HepG2 (cell line): ENCODE results near the gene ANKRD65. TPM values are rescaled to one million over a fixed set of nuclear protein-coding genes. Genes with fewer than 3 reads are reported as not detected.

Source experiments
- ARID2 ChIP-seq: sonication (generic); formaldehyde crosslinking; IDR thresholded peaks from 2 replicates; pipeline ENCODE4 v1.8.1; 2022; ENCODE audit warnings: mild to moderate bottlenecking, missing genetic modification reagents, borderline replicate concordance
- ATF3 ChIP-seq: sonication (generic); formaldehyde crosslinking; IDR thresholded peaks from 2 replicates; pipeline ENCODE4 v1.4.0; 2020; ENCODE audit warnings: missing genetic modification reagents
- ATF7-NPFF ChIP-seq: sonication (generic); formaldehyde crosslinking; IDR thresholded peaks from 2 replicates; pipeline ENCODE4 v1.8.1; 2023; ENCODE audit warnings: mild to moderate bottlenecking, low read depth, missing genetic modification reagents, moderate library complexity
- CC2D1A ChIP-seq: sonication (generic); formaldehyde crosslinking; IDR thresholded peaks from 2 replicates; pipeline ENCODE4 v1.8.1; 2023; ENCODE audit warnings: mild to moderate bottlenecking, missing genetic modification reagents
- CEBPG ChIP-seq: IDR thresholded peaks from 2 replicates; pipeline ENCODE4 v1.6.1; 2016
- CENPX ChIP-seq: sonication (generic); formaldehyde crosslinking; IDR thresholded peaks from 2 replicates; pipeline ENCODE4 v1.9.0; 2021; ENCODE audit warnings: mild to moderate bottlenecking, missing genetic modification reagents, moderate library complexity
- FOXP1 ChIP-seq, 2 experiments: fragments of 450-650 bp in 1 of 2; IDR thresholded peaks; 2 replicates each; pipeline ENCODE4 v1.6.1; 2017 to 2018; ENCODE audit warnings: antibody characterized with exemption in 1 of 2
- IKZF4 ChIP-seq: sonication (generic); formaldehyde crosslinking; IDR thresholded peaks from 2 replicates; pipeline ENCODE4 v1.5.1; 2020; ENCODE audit warnings: borderline replicate concordance, mild to moderate bottlenecking, low read depth, missing genetic modification reagents; ENCODE audit errors: not compliant biosample characterization
- KDM3A ChIP-seq: IDR thresholded peaks from 2 replicates; pipeline ENCODE4 v1.6.1; 2018; ENCODE audit warnings: low read depth, missing compliant biosample characterization
- KLF6 ChIP-seq: IDR thresholded peaks from 2 replicates; pipeline ENCODE4 v1.8.0; 2016; ENCODE audit warnings: missing biosample characterization, missing genetic modification reagents
- MEIS2 ChIP-seq: sonication (generic); formaldehyde crosslinking; IDR thresholded peaks from 2 replicates; pipeline ENCODE4 v1.9.0; 2021; ENCODE audit warnings: mild to moderate bottlenecking, missing genetic modification reagents
- MLX ChIP-seq: IDR thresholded peaks from 2 replicates; pipeline ENCODE4 v1.6.1; 2016
- NR2C2 ChIP-seq: sonication (generic); formaldehyde crosslinking; IDR thresholded peaks from 2 replicates; pipeline ENCODE4 v1.4.0; 2020; ENCODE audit warnings: missing genetic modification reagents, mild to moderate bottlenecking, moderate library complexity, borderline replicate concordance
- NR2F6 ChIP-seq, 2 experiments: IDR thresholded peaks; 2 replicates each; pipeline ENCODE4 v1.6.1; 2016; ENCODE audit warnings: antibody characterized with exemption in 1 of 2, mild to moderate bottlenecking in 1 of 2
- PAF1 ChIP-seq: IDR thresholded peaks from 2 replicates; pipeline ENCODE4 v1.6.1; 2016; ENCODE audit warnings: missing genetic modification reagents, missing compliant biosample characterization
- POGK ChIP-seq: sonication (generic); formaldehyde crosslinking; conservative IDR thresholded peaks from 2 replicates; pipeline ENCODE4 v1.8.0; 2022; ENCODE audit warnings: mild to moderate bottlenecking, moderate library complexity, missing genetic modification reagents
- POLR2G ChIP-seq: fragments of 200-400 bp; formaldehyde crosslinking; IDR thresholded peaks from 2 replicates; pipeline ENCODE4 v1.6.1; 2018; ENCODE audit warnings: mild to moderate bottlenecking, low read depth, low read length, moderate library complexity
- PPARG ChIP-seq: conservative IDR thresholded peaks from 2 replicates; pipeline ENCODE4 v1.6.1; 2016; ENCODE audit warnings: missing biosample characterization, missing genetic modification reagents
- REST ChIP-seq, 2 experiments: IDR thresholded peaks; 2 replicates each; pipeline ENCODE4 v1.6.1; 2011 to 2012; ENCODE audit warnings: low read length in 2 of 2, borderline replicate concordance in 1 of 2, low read depth in 1 of 2, mild to moderate bottlenecking in 1 of 2, moderate library complexity in 1 of 2
- SAP130 ChIP-seq: IDR thresholded peaks from 2 replicates; pipeline ENCODE4 v1.6.1; 2016; ENCODE audit warnings: low read depth
- TAF1 ChIP-seq: sonication (generic); formaldehyde crosslinking; IDR thresholded peaks from 2 replicates; pipeline ENCODE4 v1.4.0; 2020; ENCODE audit warnings: missing genetic modification reagents
- ZFP36L2 ChIP-seq: sonication (generic); formaldehyde crosslinking; IDR thresholded peaks from 2 replicates; pipeline ENCODE4 v1.4.0; 2020; ENCODE audit warnings: missing genetic modification reagents
- ZMYM4 ChIP-seq: sonication (generic); formaldehyde crosslinking; IDR thresholded peaks from 2 replicates; pipeline ENCODE4 v1.8.1; 2023; ENCODE audit warnings: mild to moderate bottlenecking, missing genetic modification reagents
- ZNF264 ChIP-seq: sonication (generic); formaldehyde crosslinking; IDR thresholded peaks from 2 replicates; pipeline ENCODE4 v1.4.0; 2020; ENCODE audit warnings: missing genetic modification reagents
- ZNF530 ChIP-seq: sonication (generic); formaldehyde crosslinking; IDR thresholded peaks from 2 replicates; pipeline ENCODE4 v1.5.0; 2020; ENCODE audit warnings: low read depth, mild to moderate bottlenecking, missing genetic modification reagents
- ZNF766 ChIP-seq: sonication (generic); formaldehyde crosslinking; IDR thresholded peaks from 2 replicates; pipeline ENCODE4 v1.5.0; 2020; ENCODE audit warnings: missing genetic modification reagents, borderline replicate concordance
- polyA plus RNA-seq, 8 experiments: library from polyadenylated mRNA; depleted of rRNA in 3 of 8; stranded (reverse) in 7 of 8; unstranded in 1 of 8; fragments of >200 nt; fragmentation: Illumina TruSeq in 4 of 8; extraction: Trizol in 4 of 8; gene quantifications; 2 replicates each; pipeline versions ENCODE4 v1.2.1 to v1.2.3, GENCODE V29; 2011 to 2016; ENCODE audit warnings: low read depth in 4 of 8, missing spikeins in 1 of 8, mixed read lengths in 1 of 8; ENCODE audit not compliant: insufficient read depth in 1 of 8
- total RNA-seq, 5 experiments: library from RNA; depleted of rRNA; stranded (reverse); fragments of >200 nt; fragmentation: Illumina TruSeq; extraction: Trizol; gene quantifications; 2 replicates each; pipeline ENCODE4 v1.2.3, GENCODE V29; 2016; ENCODE audit warnings: low read depth in 1 of 5

ANKRD65 gene
- total and polyA plus RNA-seq, 2 of the 13 experiments (the other 11 are each of a cell fraction or from before 2014, with no cell fraction given), result 12.1 to 30.1 TPM

GRCh38 chr1:1431845-1432273 lies 10.8 kb upstream of the ANKRD65 start (continued):
- TF ChIP-seq MLX (peak; percentile 48), ZNF766 (CRISPR knock-in tag) (no peak), CEBPG (CRISPR knock-in tag) (peak; percentile 27; the same call in 1 of the 2 replicates), SAP130 (peak; percentile 92), ZNF530 (no peak), ZFP36L2 (CRISPR knock-in tag) (no peak), ATF3 (0 out of 2 replicates have a peak, but pooled peaks have one; percentile 44), ARID2 (no peak), NR2F6 (IDR thresholded peaks at IDR 0.05) (peak; percentile 71), NR2F6 (CRISPR knock-in tag; IDR thresholded peaks at IDR 0.05) (peak; percentile 93), POLR2G (peak; percentile 96), ZNF264 (CRISPR knock-in tag) (no peak; the same call in 1 of the 2 replicates), KDM3A (CRISPR knock-in tag) (0 out of 2 replicates have a peak, but pooled peaks have one; percentile 57), ATF7-NPFF (CRISPR knock-in tag) (no peak), REST (IDR thresholded peaks at IDR 0.05; ENCODE audit: borderline replicate concordance in 1 of 2, low read depth in 1 of 2, low read length in 2 of 2) (no peak), NR2C2 (peak; percentile 68), PAF1 (CRISPR knock-in tag) (peak; percentile 69; the same call in 1 of the 2 replicates), FOXP1 (IDR thresholded peaks at IDR 0.05) (no peak), FOXP1 (CRISPR knock-in tag; IDR thresholded peaks at IDR 0.05) (peak; percentile 53; the same call in 1 of the 2 replicates), ZMYM4 (CRISPR knock-in tag) (no peak), POGK (CRISPR knock-in tag) (peak; percentile 51; the same call in 1 of the 2 replicates), IKZF4 (peak; percentile 94), MEIS2 (no peak; the same call in 1 of the 2 replicates), KLF6 (peak; percentile 79; the same call in 1 of the 2 replicates), CC2D1A (CRISPR knock-in tag) (no peak), PPARG (CRISPR knock-in tag) (peak; percentile 71), CENPX (CRISPR knock-in tag) (no peak), TAF1 (CRISPR knock-in tag) (peak; percentile 90)
